HepG2 (cell line): ENCODE data around the gene SLC35D2. TPM values are rescaled to one million over a fixed set of nuclear protein-coding genes. Genes with fewer than 3 reads are reported as not detected.
A peak's percentile ranks its signal among the peaks of the same experiment; 100 is the strongest.
"Not testable (repeated sequence)": the region's sequence is repeated elsewhere in the genome, so short reads cannot be mapped to it uniquely, and the experiment has no call there.

ENCODE experiments used
- ATAC-seq: fragments of 200-7000 bp; cut with Tn5 transposase; 3 replicates; pipeline ENCODE4 v1.9.1; 2020; ENCODE audit warnings: mild to moderate bottlenecking, moderate library complexity
- BruUV-seq: library from RNA; stranded (reverse); fragments of 400-500 nt; replicated peaks from 2 replicates; lab custom pipeline; 2021; lab: Mats Ljungman, UMichigan
- CTCF ChIA-PET: fragments of 300-600 bp; formaldehyde crosslinking; extraction: SDS; loops from one replicate; lab custom pipeline; 2021; ENCODE audit warnings: low total read pairs, inconsistent platforms, low intra/inter-chr PET ratio; lab: Yijun Ruan, JAX
- POLR2A ChIA-PET: fragments of 350-600 bp; sonication (Branson Sonifier 250); formaldehyde crosslinking; loops from one replicate; lab custom pipeline; 2020; ENCODE audit warnings: antibody characterized with exemption, inconsistent platforms; lab: Yijun Ruan, JAX
- DNase-seq: peaks from one replicate; pipeline ENCODE4 v3.0.0-alpha.2; 2015; ENCODE audit warnings: low spot score
- FAIRE-seq: peaks from 3 replicates; lab custom pipeline; 2011; peaks lifted over from hg19 to GRCh38; lab: Jason Lieb, UNC
- H2AFZ ChIP-seq: one replicate; pipeline ENCODE4 v1.6.1; 2011; ENCODE audit warnings: low read length, inconsistent platforms
- H3K27ac ChIP-seq: fragments of 300-600 bp; 3 replicates; pipeline ENCODE4 v1.8.0; 2011; ENCODE audit warnings: mixed run types, mild to moderate bottlenecking, mixed read lengths, low read length, inconsistent platforms; ENCODE audit not compliant: insufficient read depth; ENCODE audit errors: extremely low read length
- H3K27me3 ChIP-seq, 2 experiments: fragments of 200-600 bp in 1 of 2; 2 replicates in 1 of 2; 3 replicates in 1 of 2; pipeline versions ENCODE4 v1.6.0 to v1.8.0; 2011; ENCODE audit warnings: low read length in 2 of 2, mild to moderate bottlenecking in 2 of 2, moderate library complexity in 2 of 2, inconsistent platforms in 1 of 2; ENCODE audit not compliant: insufficient read depth in 2 of 2, control insufficient read depth in 1 of 2
- H3K36me3 ChIP-seq, 2 experiments: fragments of 200-600 bp in 1 of 2; replicated peaks in 1 of 2; 2 replicates in 1 of 2; 3 replicates in 1 of 2; pipeline versions ENCODE4 v1.5.1 to v1.8.0; 2011; ENCODE audit warnings: low read length in 2 of 2, inconsistent platforms in 1 of 2; ENCODE audit not compliant: insufficient read depth in 2 of 2, control insufficient read depth in 1 of 2
- H3K4me1 ChIP-seq: 2 replicates; pipeline ENCODE4 v1.5.1; 2012; ENCODE audit warnings: low read length, inconsistent platforms; ENCODE audit not compliant: insufficient read depth
- H3K4me2 ChIP-seq: 2 replicates; pipeline ENCODE4 v1.6.0; 2011; ENCODE audit warnings: low read depth, low read length, inconsistent platforms
- H3K4me3 ChIP-seq, 3 experiments: fragments of 200-600 bp in 1 of 3; sonication (generic), shearing (Covaris generic) in 1 of 3; replicated peaks in 1 of 3; 2 replicates each; pipeline ENCODE4 v1.5.1; 2011 to 2016; ENCODE audit warnings: low read length in 3 of 3, inconsistent platforms in 2 of 3, low read depth in 2 of 3, mild to moderate bottlenecking in 2 of 3, control low read depth in 1 of 3, mixed read lengths in 1 of 3; ENCODE audit not compliant: insufficient read depth in 1 of 3
- H3K79me2 ChIP-seq: one replicate; pipeline ENCODE4 v1.6.1; 2011; ENCODE audit warnings: low read length, inconsistent platforms; ENCODE audit not compliant: insufficient read depth
- H3K9ac ChIP-seq: 2 replicates; pipeline ENCODE4 v1.6.0; 2011; ENCODE audit warnings: mild to moderate bottlenecking, low read depth, low read length, inconsistent platforms; ENCODE audit not compliant: insufficient read depth
- H3K9me3 ChIP-seq: 2 replicates; pipeline ENCODE4 v1.5.1; 2012; ENCODE audit warnings: mild to moderate bottlenecking, low read length
- H4K20me1 ChIP-seq: 2 replicates; pipeline ENCODE4 v1.6.0; 2011; ENCODE audit warnings: inconsistent platforms, mild to moderate bottlenecking, low read length, moderate library complexity; ENCODE audit not compliant: insufficient read depth
- GATAD1 ChIP-seq: IDR thresholded peaks from 2 replicates; pipeline ENCODE4 v1.6.1; 2016; ENCODE audit warnings: missing genetic modification reagents, missing compliant biosample characterization
- SIX4 ChIP-seq: sonication (generic); formaldehyde crosslinking; IDR thresholded peaks from 2 replicates; pipeline ENCODE4 v1.4.0; 2020; ENCODE audit warnings: missing genetic modification reagents
- ZNF282 ChIP-seq: fragments of 450-650 bp; IDR thresholded peaks from 2 replicates; pipeline ENCODE4 v1.6.1; 2018; ENCODE audit not compliant: partially characterized antibody
- ZNF367 ChIP-seq: sonication (generic); formaldehyde crosslinking; IDR thresholded peaks from 2 replicates; pipeline ENCODE4 v1.4.0; 2020; ENCODE audit warnings: missing genetic modification reagents, borderline replicate concordance
- ZNF564 ChIP-seq: sonication (generic); formaldehyde crosslinking; IDR thresholded peaks from 2 replicates; pipeline ENCODE4 v1.8.1; 2023; ENCODE audit warnings: mild to moderate bottlenecking, missing genetic modification reagents
- WGBS: methylation state at CpG from one replicate; pipeline ENCODE4 v1.1.6; 2017; ENCODE audit warnings: low lambda C conversion rate; 5-methylcytosine and 5-hydroxymethylcytosine counted together
- in situ Hi-C: cut with HindIII; loops from 2 replicates; pipeline ENCODE4 v1.10.0; 2017; ENCODE audit warnings: low pct_unique_long_range_greater_than_20kb; ENCODE audit not compliant: extremely low pct_ligation_motif_present
- intact Hi-C: fragments of 100-400 bp; cut with micrococcal nuclease; formaldehyde crosslinking; loops from one replicate; pipeline ENCODE4 v1.10.0; 2022; ENCODE audit not compliant: unreplicated experiment
- polyA plus RNA-seq, 8 experiments: library from polyadenylated mRNA; depleted of rRNA in 3 of 8; stranded (reverse) in 7 of 8; unstranded in 1 of 8; fragments of >200 nt; fragmentation: Illumina TruSeq in 4 of 8; extraction: Trizol in 4 of 8; gene quantifications; 2 replicates each; pipeline versions ENCODE4 v1.2.1 to v1.2.3, GENCODE V29; 2011 to 2016; ENCODE audit warnings: low read depth in 4 of 8, missing spikeins in 1 of 8, mixed read lengths in 1 of 8; ENCODE audit not compliant: insufficient read depth in 1 of 8
- total RNA-seq, 5 experiments: library from RNA; depleted of rRNA; stranded (reverse); fragments of >200 nt; fragmentation: Illumina TruSeq; extraction: Trizol; gene quantifications; 2 replicates each; pipeline ENCODE4 v1.2.3, GENCODE V29; 2016; ENCODE audit warnings: low read depth in 1 of 5
- TF ChIP-seq, protein P1 (sequence below), 2 experiments: IDR thresholded peaks; 2 replicates each; pipeline ENCODE4 v1.6.1; 2011 to 2012; ENCODE audit warnings: low read length in 2 of 2, borderline replicate concordance in 1 of 2, low read depth in 1 of 2, mild to moderate bottlenecking in 1 of 2, moderate library complexity in 1 of 2

The SLC35D2 gene
- total and polyA plus RNA-seq, 2 of the 13 experiments (the other 11 are each of a cell fraction or from before 2014, with no cell fraction given) = 96.2 to 103 TPM

DNA sequence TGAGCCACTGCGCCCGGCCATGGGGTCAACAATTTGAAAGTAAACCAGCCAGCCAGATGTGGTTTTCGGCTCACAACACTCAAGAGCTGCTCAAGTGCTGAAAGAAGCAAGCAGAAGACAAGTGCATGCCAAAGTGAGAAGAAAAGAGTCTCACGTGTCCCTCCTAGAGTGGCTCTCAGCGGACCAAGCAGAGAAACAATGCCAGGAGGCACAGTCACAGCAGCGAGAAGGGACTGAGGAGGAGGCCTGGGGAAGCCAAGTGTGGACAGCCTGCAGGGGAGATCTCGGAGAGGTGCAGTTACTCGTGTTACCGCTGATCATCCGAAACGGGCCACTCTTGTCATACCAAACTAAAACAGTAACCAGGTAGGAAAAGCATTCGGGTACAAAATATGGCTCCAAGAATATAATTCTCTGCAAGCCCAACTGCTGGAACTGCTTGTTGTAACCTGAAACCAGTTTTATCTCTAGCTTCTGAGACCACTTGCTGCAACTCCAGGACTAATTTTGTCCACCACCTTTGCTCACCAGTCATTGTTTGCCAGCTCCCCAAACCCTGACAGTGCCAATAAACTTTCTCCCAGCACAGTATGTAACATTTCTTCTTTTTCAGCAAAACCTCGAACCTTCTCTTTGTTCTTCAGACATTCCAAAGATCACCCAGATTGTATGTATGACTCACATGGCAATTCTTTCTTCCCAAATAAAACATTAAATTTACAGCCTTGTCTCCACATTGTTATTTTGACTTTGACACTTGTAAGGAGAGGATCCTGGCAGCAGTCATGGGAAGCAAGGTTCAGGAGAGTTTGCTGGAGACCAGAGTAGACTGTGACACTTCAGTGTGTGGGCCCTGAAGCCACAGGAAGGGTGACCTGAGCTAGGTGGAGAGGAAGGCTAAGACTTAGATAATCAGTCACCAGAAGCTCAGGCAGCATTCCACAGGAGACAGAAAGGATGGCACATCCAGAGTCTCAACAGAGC, 6.3 kb downstream of the SLC35D2 start (continued):
- TF ChIP-seq GATAD1 (CRISPR knock-in tag) (0 out of 2 replicates have a peak, but pooled peaks have one; percentile 11), ZNF282 (no peak), SIX4 (CRISPR knock-in tag) (peak; percentile 88), ZNF367 (CRISPR knock-in tag) (no peak), ZNF564 (CRISPR knock-in tag) (no peak)
- TF ChIP-seq, protein P1, sequence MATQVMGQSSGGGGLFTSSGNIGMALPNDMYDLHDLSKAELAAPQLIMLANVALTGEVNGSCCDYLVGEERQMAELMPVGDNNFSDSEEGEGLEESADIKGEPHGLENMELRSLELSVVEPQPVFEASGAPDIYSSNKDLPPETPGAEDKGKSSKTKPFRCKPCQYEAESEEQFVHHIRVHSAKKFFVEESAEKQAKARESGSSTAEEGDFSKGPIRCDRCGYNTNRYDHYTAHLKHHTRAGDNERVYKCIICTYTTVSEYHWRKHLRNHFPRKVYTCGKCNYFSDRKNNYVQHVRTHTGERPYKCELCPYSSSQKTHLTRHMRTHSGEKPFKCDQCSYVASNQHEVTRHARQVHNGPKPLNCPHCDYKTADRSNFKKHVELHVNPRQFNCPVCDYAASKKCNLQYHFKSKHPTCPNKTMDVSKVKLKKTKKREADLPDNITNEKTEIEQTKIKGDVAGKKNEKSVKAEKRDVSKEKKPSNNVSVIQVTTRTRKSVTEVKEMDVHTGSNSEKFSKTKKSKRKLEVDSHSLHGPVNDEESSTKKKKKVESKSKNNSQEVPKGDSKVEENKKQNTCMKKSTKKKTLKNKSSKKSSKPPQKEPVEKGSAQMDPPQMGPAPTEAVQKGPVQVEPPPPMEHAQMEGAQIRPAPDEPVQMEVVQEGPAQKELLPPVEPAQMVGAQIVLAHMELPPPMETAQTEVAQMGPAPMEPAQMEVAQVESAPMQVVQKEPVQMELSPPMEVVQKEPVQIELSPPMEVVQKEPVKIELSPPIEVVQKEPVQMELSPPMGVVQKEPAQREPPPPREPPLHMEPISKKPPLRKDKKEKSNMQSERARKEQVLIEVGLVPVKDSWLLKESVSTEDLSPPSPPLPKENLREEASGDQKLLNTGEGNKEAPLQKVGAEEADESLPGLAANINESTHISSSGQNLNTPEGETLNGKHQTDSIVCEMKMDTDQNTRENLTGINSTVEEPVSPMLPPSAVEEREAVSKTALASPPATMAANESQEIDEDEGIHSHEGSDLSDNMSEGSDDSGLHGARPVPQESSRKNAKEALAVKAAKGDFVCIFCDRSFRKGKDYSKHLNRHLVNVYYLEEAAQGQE (IDR thresholded peaks at IDR 0.05; ENCODE audit: borderline replicate concordance in 1 of 2, low read depth in 1 of 2, low read length in 2 of 2) = no peak

DNA sequence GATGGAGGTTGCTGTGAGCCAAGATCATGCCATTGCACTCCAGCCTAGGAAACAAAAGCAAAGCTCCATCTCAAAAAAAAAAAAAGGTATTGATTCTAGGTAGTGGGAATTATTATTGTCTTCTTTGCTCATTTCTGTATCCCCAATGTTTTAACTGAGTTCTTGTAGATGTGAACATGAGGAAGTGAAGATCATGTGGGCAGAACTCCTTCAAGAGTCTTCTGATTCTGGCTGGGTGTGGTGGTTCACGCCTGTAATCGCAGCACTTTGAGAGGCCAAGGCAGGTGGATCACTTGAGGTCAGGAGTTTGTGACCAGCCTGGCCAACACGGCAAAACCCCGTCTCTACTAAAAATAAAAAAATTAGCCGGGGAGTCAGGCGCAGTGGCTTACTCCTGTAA, 8.0 kb downstream of the SLC35D2 start:
- H2AFZ ChIP-seq, H3K27ac ChIP-seq, H3K4me2 ChIP-seq, H3K9me3 ChIP-seq, FAIRE-seq, in situ Hi-C loops, H3K27me3 ChIP-seq, H3K4me3 ChIP-seq, H3K9ac ChIP-seq, DNase-seq, BruUV-seq, CTCF ChIA-PET, intact Hi-C loops, ATAC-seq: not testable (repeated sequence)
- peaks cover 32% of the 10 kb centered on the region for H4K20me1 ChIP-seq
- POLR2A ChIA-PET = interaction anchor here (0.6 kb wide), 1 partner anchor 16 kb away, joined by 3 read pairs; no protein-coding TSS in a partner anchor
- peaks cover 7 to 13% of the 10 kb centered on the region in 2 experiments for H3K36me3 ChIP-seq
- peaks cover 55% of the 10 kb centered on the region for H3K4me1 ChIP-seq
- 97% methylated on average over 6 of the region's 6 CpGs for WGBS
- H3K79me2 ChIP-seq = peaks cover 71% of the 10 kb centered on the region
